Amygdala (tissue), 56 donors: ENCODE measurements around the gene TMOD3.
A peak's percentile ranks its signal among the peaks of the same experiment; 100 is the strongest.
"Not testable (repeated sequence)": the region's sequence is repeated elsewhere in the genome, so short reads cannot be mapped to it uniquely, and the experiment has no call there.

ENCODE experiments used
- DNase-seq, 56 donors: peaks; one replicate each; lab custom pipeline; 2025; lab: John Stamatoyannopoulos, UW

TMOD3 gene

GRCh38 chr15:51829376-51830275 is at the start of gene TMOD3:
TMOD3 (plus strand) TSS chr15:51829653; CDS start chr15:51862885, 33,232 bp downstream.
- peak; percentile 29 to 94 (median 84) for DNase-seq

- no peak for DNase-seq
Measured at GRCh38 chr15:51780636-51781035, 48.8 kb upstream of the TMOD3 start.

GRCh38 chr15:51781506-51781905 is 47.9 kb upstream of the TMOD3 start:
- DNase-seq: no peak

GRCh38 chr15:51782357-51782896 is 47.0 kb upstream of the TMOD3 start:
- DNase-seq: no peak

- no peak for DNase-seq
Measured at GRCh38 chr15:51783967-51784366, 45.5 kb upstream of the TMOD3 start.

- not testable (repeated sequence) for DNase-seq
Measured at GRCh38 chr15:51787130-51787529, 42.3 kb upstream of the TMOD3 start.

- not testable (repeated sequence) for DNase-seq
Measured at GRCh38 chr15:51792474-51792873, 37.0 kb upstream of the TMOD3 start.

GRCh38 chr15:51793521-51794305 is 35.7 kb upstream of the TMOD3 start:
- DNase-seq: peak in 21 of 56 donors; percentile 5 to 66 (median 33)

- no peak for DNase-seq
Measured at GRCh38 chr15:51796847-51797401, 32.5 kb upstream of the TMOD3 start.

- no peak for DNase-seq
Measured at GRCh38 chr15:51798281-51798680, 31.2 kb upstream of the TMOD3 start.

GRCh38 chr15:51799282-51800252 is 29.9 kb upstream of the TMOD3 start:
- DNase-seq: peak in 7 of 56 donors; percentile 4 to 29 (median 13)

GRCh38 chr15:51801391-51801835 is 28.0 kb upstream of the TMOD3 start:
- peak in 11 of 56 donors; percentile 1 to 36 (median 14) for DNase-seq

- no peak for DNase-seq
Measured at GRCh38 chr15:51802593-51802992, 26.9 kb upstream of the TMOD3 start.

GRCh38 chr15:51803965-51804364 is 25.5 kb upstream of the TMOD3 start:
- no peak for DNase-seq

GRCh38 chr15:51806123-51806522 is 23.3 kb upstream of the TMOD3 start:
- no peak for DNase-seq

GRCh38 chr15:51809457-51809856 is 20.0 kb upstream of the TMOD3 start:
- no peak for DNase-seq

GRCh38 chr15:51812598-51812997 is 16.9 kb upstream of the TMOD3 start:
- DNase-seq: no peak

- no peak for DNase-seq
Measured at GRCh38 chr15:51814606-51815005, 14.8 kb upstream of the TMOD3 start.

GRCh38 chr15:51816611-51817010 is 12.8 kb upstream of the TMOD3 start:
- DNase-seq: no peak
